Hematopoietic multipotent progenitor cell treated with erythropoietin and hydrocortisone succinate and interleukin-3 and kit ligand, for 4 days (in vitro differentiated cells): ENCODE measurements around the gene SEMA6B.
A peak's percentile ranks its signal among the peaks of the same experiment; 100 is the strongest.

Source experiments
- DNase-seq: peaks from one replicate; pipeline ENCODE4 v3.0.0-alpha.2; 2015

The SEMA6B gene

DNA sequence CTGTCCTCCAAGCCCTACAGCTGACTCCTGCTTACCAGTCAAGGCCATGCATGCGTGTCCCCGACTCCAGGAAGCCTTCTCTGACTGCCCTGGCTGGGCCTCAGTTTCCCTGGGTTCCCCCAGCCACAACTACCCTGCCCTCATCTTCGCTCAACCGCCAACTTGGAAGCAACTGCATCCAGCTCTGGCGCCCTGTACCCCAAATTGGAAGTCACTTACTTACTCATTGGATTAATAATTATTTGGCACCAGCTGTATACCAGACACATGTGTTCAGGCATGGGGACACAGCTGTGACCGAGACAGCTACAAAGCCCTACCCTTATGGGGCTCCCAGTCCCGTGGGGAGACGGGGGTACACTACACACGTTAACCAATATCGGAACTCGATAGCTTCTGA, 10.9 kb upstream of the SEMA6B start:
- DNase-seq: no peak

DNA sequence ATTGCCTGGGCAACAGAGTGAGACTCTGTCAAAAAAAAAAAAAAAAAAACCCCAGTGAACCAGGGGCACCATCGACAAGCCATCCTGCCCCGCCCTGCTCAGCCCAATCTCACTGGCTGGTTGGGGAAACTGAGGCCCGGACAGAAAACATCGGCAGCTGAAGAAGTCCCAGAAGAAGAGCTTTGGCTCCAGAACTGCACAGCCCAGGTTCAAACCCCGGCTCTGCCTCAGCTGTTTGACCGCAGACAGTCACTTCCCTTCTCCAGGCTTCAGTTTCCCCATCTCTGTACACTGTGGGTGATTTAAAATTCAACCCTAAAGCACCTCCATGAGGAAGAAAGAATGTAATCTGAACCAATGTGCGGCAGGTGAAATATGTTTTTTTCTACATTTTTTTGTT, 9.4 kb upstream of the SEMA6B start:
- DNase-seq: peak; percentile 65

DNA sequence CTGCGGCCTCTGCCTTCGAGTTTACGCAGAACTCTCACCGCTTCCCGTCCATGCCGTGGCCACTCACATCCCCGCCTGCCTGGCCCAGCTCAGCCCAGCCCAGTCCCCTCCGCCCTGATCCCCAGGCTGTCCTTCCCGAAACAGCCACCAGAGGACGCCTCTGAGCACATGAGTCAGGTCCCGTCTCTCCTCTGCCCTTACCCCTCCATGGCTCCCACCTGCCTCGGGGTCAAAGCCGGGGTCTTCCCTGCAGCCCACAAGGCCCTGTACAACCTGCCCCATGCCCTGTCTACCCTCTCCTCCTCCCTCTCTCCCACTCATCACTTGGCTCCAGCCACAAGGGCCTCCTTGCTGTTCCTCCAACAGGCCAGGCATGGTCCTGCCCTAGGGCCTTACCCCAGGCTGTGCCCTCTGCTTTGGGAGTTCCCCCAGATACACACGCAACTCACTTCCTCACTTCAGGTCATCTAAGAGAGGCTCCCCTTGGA, 8.1 kb upstream of the SEMA6B start:
- DNase-seq: peak; percentile 70

GRCh38 chr19:4566402-4567051, 7.0 kb upstream of the SEMA6B start:
- no peak for DNase-seq

GRCh38 chr19:4563562-4563961, 4.1 kb upstream of the SEMA6B start:
- DNase-seq: peak; percentile 50

DNA sequence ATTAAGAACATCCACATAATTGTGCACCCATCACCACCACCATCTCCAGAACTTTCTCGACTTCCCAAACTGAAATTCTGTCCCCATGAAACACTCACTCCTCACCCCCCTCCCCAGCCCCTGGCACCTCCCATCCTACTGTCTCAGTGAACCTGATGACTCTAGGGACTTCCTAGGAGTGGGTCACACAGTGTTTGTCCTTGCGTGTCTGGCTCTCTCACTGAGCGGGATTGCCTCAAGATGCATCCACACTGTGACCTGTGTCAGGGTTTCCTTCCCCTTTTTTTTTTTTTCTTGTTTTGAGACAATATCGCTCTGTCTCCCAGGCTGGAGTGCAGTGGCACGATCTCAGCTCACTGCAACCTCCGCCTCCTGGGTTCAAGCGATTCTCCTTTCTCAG, 2.6 kb upstream of the SEMA6B start:
- peak; percentile 41 for DNase-seq

GRCh38 chr19:4557971-4558941, 1.2 kb downstream of the SEMA6B start:
- peak; percentile 45 for DNase-seq

GRCh38 chr19:4557144-4557970, 2.1 kb downstream of the SEMA6B start:
- DNase-seq: no peak

DNA sequence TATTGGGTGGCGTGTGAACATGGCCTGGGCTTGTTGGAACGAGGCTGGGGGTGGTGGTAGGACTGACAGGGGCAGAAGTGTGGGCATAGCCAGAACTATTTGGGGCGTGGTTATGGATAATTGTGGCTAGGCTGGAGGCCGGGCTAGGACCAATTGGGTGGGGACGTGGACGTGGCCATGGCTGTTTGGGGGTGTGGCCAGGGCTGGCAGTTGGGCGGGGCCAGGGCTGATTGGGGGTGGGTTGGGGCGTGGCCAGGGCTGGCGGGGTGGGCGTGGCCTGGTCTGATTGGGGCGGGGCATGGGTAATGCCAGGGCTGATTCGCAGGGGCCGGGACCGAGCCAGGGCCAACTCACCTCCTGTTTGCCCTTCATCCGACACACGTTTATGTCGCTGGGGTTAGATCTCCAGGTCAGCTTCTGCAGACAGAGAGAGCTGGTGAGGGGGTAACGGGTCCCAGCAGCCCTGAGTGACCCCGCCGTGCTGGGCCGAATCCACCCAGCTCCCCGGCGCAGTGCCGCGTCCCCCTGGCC, 2.8 kb downstream of the SEMA6B start:
- peak; percentile 88 for DNase-seq

DNA sequence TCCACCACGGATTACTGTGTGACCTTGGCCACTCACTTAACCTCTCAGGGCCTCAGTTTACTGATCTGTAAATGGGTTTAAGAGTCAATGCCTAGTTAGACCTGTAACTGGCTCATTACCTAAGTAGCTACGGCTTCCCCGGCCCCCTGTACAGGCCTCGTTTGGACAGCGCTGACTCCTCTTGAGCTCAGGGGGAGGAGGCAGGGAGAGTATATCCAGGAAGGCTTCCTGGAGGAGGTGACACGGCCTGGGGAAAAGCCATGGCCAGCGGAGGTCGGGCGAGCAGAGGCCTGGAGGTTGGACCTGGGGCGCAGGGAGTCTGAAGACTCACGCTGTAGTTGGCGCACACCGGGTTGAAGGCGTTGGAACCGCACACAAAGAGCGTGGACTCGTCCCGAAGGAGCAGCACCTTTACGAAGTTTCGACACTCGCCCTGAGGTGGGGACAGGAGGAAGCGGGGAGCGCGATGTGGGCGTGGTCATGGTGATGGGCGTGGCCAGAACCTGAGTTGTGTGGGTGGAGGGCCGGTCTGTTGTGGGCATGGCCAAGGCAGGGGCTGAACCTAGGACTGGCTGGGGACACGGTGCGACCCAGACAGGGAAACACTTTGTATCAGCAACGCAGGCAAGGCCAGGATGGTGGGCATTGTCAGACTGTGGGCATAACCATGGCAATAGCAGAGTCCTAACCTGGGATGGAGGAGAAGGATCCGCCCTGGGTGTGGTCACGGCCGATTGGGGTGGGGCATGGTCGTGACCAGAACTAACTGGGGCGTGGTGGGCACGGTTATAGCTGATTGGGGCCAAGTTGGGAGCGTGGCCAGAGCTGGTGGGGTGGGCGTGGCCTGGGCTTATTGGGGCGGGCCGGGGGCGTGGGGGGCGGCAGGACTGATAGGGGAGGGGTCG, 3.6 kb downstream of the SEMA6B start:
- peak; percentile 91 for DNase-seq

DNA sequence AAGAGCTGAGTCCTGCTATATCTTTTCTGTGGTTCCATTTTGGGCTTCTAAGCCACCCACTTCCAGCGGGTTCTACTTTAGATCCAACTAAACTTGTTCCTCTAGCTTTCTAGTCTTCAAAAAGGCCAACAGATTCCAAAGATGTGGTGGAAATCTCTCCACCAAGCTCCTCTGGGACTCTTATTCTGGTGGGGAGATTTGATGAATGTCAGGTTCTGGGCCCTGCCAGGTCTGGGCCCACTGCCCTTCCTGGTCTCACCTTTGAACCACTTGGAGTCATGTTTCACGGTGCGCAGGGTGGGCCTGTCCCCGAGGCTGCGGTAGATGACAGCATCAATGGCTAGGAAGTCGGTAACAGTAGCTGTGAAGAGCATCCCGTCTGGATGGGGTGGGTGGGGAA, 4.8 kb downstream of the SEMA6B start:
- DNase-seq: no peak

DNA sequence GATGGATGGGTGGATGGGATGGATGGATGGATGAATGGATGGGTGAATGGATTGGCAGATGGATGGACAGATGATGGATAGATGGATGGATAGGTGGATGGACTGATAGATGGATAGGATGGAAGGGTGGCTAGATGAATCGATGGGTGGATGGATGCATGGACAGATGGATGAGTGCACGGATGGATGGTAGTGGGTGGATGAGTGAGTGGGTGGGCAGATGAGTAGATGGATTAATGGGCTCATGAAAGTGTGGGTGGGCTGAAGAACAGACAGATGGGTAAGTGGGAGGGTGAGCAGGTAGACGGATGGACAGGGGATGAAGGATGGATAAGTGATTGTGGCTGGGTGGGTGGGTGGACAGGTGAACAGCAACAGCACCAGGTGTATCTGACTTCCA, 5.7 kb downstream of the SEMA6B start:
- DNase-seq: no peak

DNA sequence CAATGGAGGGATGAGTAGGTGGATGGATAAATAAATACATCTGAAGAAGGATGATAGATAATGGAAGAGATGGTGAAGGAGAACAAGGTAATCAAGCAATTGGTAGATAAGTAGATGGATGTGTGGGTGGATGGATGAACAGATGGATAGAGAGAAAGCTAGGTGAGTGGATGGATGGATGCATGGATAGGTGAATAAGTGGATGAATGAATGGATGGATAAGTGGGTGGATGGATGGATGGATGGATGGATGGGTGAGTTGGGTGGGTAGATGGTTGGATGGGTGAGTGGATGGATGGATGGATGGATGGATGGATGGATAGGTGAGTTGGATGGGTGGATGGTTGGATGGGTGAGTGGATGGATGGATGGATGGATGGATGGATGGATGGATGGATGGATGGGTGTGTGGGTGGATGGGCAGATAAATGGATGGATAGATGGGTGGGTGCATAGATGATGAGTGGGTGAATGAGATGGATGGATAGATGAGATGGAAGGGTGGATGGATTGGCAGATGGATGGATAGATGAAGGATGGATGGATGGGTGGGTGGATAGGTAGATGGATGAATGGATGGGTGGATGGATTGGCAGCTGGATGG, 6.3 kb downstream of the SEMA6B start:
- no peak for DNase-seq

DNA sequence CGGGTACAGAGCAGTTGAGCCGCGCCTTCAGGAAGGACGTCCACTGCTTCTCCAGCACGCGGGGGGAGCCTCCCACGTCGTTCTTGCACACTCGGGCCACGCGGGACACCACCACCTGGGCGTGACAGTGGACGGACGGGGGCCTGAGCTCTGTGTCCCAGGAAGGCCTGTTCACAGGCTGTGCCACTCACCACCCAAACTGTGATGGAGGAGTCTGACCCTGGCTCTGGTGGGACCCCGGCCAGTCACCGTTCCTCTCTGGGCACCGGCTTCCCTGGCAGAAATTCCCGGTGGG, 7.0 kb downstream of the SEMA6B start:
- no peak for DNase-seq

DNA sequence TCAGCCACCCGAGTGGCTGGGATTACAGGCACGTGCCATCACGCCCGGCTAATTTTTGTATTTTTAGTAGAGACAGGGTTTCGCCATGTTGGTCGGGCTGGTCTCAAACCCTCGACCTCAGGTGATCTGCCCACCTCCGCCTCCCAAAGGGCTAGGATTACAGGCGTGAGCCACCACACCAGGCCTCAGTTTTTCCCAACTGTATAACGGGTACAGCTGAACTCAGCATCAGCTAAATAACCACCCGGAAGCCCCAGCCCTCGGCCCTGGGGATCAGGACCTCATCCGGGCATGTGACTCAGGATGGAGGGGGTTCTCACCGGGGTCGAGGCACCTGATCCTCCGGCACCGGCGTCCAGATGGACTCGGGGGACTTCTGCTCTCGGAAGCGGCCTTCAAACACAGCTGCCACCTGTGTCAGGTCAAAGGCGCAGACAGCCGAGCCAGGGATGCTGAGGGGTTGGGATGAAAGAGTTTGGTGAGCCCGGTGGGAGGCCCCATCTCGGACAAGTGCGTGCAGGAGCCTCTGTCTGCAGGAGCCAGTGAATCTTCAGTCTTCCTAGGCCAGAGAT, 8.9 kb downstream of the SEMA6B start:
- no peak for DNase-seq

- DNase-seq: no peak
Measured at GRCh38 chr19:4550018-4550417, 9.5 kb downstream of the SEMA6B start.

- DNase-seq: no peak
Measured at GRCh38 chr19:4548238-4548584, 11.3 kb downstream of the SEMA6B start.

- peak; percentile 51 for DNase-seq
Measured at GRCh38 chr19:4547303-4548237, 11.9 kb downstream of the SEMA6B start.

- no peak for DNase-seq
Measured at GRCh38 chr19:4543842-4544647, 15.4 kb downstream of the SEMA6B start.
